Measurements from ENCODE around the gene OPA1. TPM values are rescaled to one million over a fixed set of nuclear protein-coding genes. Genes with fewer than 3 reads are reported as not detected.

Gene OPA1
- total RNA-seq, 1 donor from 2014 or later: 19.5 TPM

GRCh38 chr3:193693774-193694173 is 100.8 kb downstream of the OPA1 start:
- no peak overlapping the region for H3K4me3 ChIP-seq
- no peak for TF ChIP-seq CTCF (IDR thresholded peaks at IDR 0.05)
- H3K36me3 ChIP-seq: peaks cover 0 to 35% of the 10 kb centered on the region in 2 donors

GRCh38 chr3:193701953-193702635 is 109.1 kb downstream of the OPA1 start:
- H3K9me3 ChIP-seq: no peaks in the 10 kb centered on the region
- TF ChIP-seq CTCF (IDR thresholded peaks at IDR 0.05): no peak
- intact Hi-C loops (cut with DNase I): loop anchor here (5.0 kb wide), 1 partner anchor 35 kb away; no protein-coding TSS in a partner anchor
- no peak for DNase-seq (ENCODE audit: low spot score in 2 of 2)
- H3K27me3 ChIP-seq: no peaks in the 10 kb centered on the region
- H3K4me3 ChIP-seq: no peak overlapping the region
- peaks cover 13 to 14% of the 10 kb centered on the region in 2 donors for H3K4me1 ChIP-seq
- H3K36me3 ChIP-seq: no peaks in the 10 kb centered on the region
- H3K27ac ChIP-seq: peak overlapping the region; percentile 21 to 82

More at GRCh38 chr3:193693774-193694173, 100.8 kb downstream of the OPA1 start:
- H3K9me3 ChIP-seq: no peaks in the 10 kb centered on the region
- no peak for DNase-seq (ENCODE audit: low spot score in 2 of 2)
- H3K4me1 ChIP-seq: no peaks in the 10 kb centered on the region
- intact Hi-C loops (cut with DNase I): no loop called here
- H3K27ac ChIP-seq: no peak overlapping the region
- no peaks in the 10 kb centered on the region for H3K27me3 ChIP-seq

- no peak for DNase-seq (ENCODE audit: low spot score in 2 of 2)
- intact Hi-C loops (cut with DNase I): loop anchor here (5.0 kb wide), 1 partner anchor 36 kb away; no protein-coding TSS in a partner anchor
- Histone ChIP-seq H3K27ac (peak overlapping the region; percentile 49 to 82), H3K4me3 (no peak overlapping the region), H3K27me3 (no peaks in the 10 kb centered on the region), H3K4me1 (peaks cover 13 to 14% of the 10 kb centered on the region in 2 donors), H3K36me3 (no peaks in the 10 kb centered on the region), H3K9me3 (no peaks in the 10 kb centered on the region)
- TF ChIP-seq CTCF (IDR thresholded peaks at IDR 0.05): no peak
Observed at GRCh38 chr3:193702967-193703366, 110.0 kb downstream of the OPA1 start.

- Histone ChIP-seq H3K27me3 (no peaks in the 10 kb centered on the region), H3K4me3 (no peak overlapping the region), H3K27ac (peak overlapping the region; percentile 49 to 82), H3K4me1 (peaks cover 13 to 14% of the 10 kb centered on the region in 2 donors), H3K36me3 (no peaks in the 10 kb centered on the region), H3K9me3 (no peaks in the 10 kb centered on the region)
- TF ChIP-seq CTCF (IDR thresholded peaks at IDR 0.05): peak in 2 of 3 experiments; percentile 10 to 35
- intact Hi-C loops (cut with DNase I): loop anchor here (5.0 kb wide), 1 partner anchor 37 kb away; no protein-coding TSS in a partner anchor
- DNase-seq (ENCODE audit: low spot score in 2 of 2): no peak
Observed at GRCh38 chr3:193704431-193704830, 111.4 kb downstream of the OPA1 start.

- H3K27me3 ChIP-seq: no peaks in the 10 kb centered on the region
- no peak for TF ChIP-seq CTCF (IDR thresholded peaks at IDR 0.05)
- no peaks in the 10 kb centered on the region for H3K36me3 ChIP-seq
- H3K4me3 ChIP-seq: no peak overlapping the region
- no peak for DNase-seq (ENCODE audit: low spot score in 2 of 2)
- peaks cover 5 to 11% of the 10 kb centered on the region in 2 donors for H3K4me1 ChIP-seq
- intact Hi-C loops (cut with DNase I): no loop called here
- H3K9me3 ChIP-seq: no peaks in the 10 kb centered on the region
- no peak overlapping the region for H3K27ac ChIP-seq
Observed at GRCh38 chr3:193708270-193708669, 115.3 kb downstream of the OPA1 start.

All from ascending aorta (tissue), 2 donors.